ENCODE measurements around the gene LILRB3. TPM values are rescaled to one million over a fixed set of nuclear protein-coding genes. Genes with fewer than 3 reads are reported as not detected.
"Not testable (repeated sequence)": the region's sequence is repeated elsewhere in the genome, so short reads cannot be mapped to it uniquely, and the experiment has no call there.

The LILRB3 gene
- total and polyA plus RNA-seq, 12 donors = 0.22 to 56.2 (median 10.9) TPM

DNA sequence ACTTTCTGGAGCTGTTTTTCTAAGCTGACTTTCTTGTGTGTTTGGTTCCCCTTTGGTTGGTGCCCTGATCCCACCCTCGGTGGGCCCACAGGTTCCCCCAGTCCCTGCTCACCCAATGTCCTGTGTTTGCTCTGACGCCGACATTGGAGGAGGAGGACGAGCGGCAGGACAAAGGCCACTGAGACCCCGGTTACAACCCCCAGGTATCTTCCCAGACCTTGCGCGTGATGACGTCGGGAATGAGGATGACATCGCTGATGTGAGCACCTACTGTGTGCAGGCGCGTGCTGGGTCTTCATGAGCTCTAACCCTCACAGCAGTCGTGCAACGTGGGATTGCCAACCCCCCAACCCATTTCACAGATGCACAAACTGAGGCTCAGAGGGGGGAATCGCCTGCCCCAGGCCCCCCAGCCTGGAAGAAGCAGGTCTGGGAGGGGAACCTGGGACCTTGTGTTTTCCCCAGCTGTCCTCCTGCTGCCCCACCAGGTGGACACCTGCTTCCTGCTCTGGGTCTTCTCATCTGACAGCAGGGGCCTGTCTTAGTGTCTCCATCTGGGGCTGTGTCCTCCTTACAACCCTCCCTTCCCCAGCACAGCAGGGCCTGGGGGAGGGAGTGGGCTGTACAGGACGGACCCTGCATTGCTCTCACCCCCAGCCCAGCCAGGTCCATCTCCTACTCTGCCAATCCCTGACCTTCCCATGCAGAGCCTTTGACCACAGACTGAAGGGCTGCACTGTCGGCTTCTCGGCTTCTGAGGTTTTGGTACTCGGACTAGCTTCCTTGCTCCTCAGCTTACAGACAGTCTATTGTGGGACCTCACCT lies 24.5 kb upstream of the LILRB3 start:
- H3K4me1 ChIP-seq (replicated peaks in 1 of 2) = no peaks in the 10 kb centered on the region
- no peak overlapping the region for H3K4me3 ChIP-seq
- intact Hi-C loops (cut with DNase I) = no loop called here
- no peaks in the 10 kb centered on the region for H3K27me3 ChIP-seq
- H3K27ac ChIP-seq = peak overlapping the region in 3 of 5 donors; percentile 37 to 82 (median 45)
- WGBS, 4 donors = 81 to 84% (median 81%) methylated on average over 15 to 20 of the region's 20 CpGs
- H3K9me3 ChIP-seq (replicated peaks in 1 of 3) = no peaks in the 10 kb centered on the region
- H3K36me3 ChIP-seq (replicated peaks in 1 of 2) = no peaks in the 10 kb centered on the region
- DNase-seq = peak in 1 of 7 donors; percentile 46
- TF ChIP-seq, protein P1, sequence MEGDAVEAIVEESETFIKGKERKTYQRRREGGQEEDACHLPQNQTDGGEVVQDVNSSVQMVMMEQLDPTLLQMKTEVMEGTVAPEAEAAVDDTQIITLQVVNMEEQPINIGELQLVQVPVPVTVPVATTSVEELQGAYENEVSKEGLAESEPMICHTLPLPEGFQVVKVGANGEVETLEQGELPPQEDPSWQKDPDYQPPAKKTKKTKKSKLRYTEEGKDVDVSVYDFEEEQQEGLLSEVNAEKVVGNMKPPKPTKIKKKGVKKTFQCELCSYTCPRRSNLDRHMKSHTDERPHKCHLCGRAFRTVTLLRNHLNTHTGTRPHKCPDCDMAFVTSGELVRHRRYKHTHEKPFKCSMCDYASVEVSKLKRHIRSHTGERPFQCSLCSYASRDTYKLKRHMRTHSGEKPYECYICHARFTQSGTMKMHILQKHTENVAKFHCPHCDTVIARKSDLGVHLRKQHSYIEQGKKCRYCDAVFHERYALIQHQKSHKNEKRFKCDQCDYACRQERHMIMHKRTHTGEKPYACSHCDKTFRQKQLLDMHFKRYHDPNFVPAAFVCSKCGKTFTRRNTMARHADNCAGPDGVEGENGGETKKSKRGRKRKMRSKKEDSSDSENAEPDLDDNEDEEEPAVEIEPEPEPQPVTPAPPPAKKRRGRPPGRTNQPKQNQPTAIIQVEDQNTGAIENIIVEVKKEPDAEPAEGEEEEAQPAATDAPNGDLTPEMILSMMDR (IDR thresholded peaks at IDR 0.05) = no peak
- TF ChIP-seq POLR2A (IDR thresholded peaks at IDR 0.05) = no peak

DNA sequence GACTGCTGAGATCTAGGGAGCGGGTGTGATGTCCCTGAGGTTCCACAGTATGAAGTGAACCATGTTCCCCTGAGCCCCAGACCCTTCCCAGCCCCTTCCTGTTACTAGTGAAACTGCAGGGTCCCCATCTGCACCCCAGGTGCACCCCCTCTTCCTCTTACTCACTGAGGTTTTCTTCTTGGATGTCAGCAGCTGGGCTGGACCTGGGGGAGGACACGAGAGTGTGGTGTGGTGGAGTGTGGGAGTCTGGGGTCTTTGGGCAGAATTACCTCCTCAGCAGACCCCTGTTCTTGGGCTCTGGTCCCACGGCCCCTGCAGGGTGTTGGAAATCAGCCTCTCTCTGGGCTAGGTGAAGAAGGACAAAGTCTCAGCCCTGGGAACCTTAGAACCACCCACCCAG lies 23.1 kb upstream of the LILRB3 start:
- no peak for TF ChIP-seq POLR2A (IDR thresholded peaks at IDR 0.05)
- TF ChIP-seq, protein P1 (IDR thresholded peaks at IDR 0.05) = no peak
- WGBS, 4 donors = 66 to 78% (median 71%) methylated on average over 3 of the region's 3 CpGs
- peak in 1 of 7 donors; percentile 15 for DNase-seq
- intact Hi-C loops (cut with DNase I) = loop anchor here in 1 of 2 donors (2.0 kb wide), 1 partner anchor 23 kb away; the partner anchor contains the start of gene LILRB3
- no peaks in the 10 kb centered on the region for H3K4me1 ChIP-seq (replicated peaks in 1 of 2)
- H3K9me3 ChIP-seq (replicated peaks in 1 of 3) = no peaks in the 10 kb centered on the region
- H3K36me3 ChIP-seq (replicated peaks in 1 of 2) = no peaks in the 10 kb centered on the region
- no peak overlapping the region for H3K4me3 ChIP-seq
- H3K27me3 ChIP-seq = no peaks in the 10 kb centered on the region
- H3K27ac ChIP-seq = no peak overlapping the region

DNA sequence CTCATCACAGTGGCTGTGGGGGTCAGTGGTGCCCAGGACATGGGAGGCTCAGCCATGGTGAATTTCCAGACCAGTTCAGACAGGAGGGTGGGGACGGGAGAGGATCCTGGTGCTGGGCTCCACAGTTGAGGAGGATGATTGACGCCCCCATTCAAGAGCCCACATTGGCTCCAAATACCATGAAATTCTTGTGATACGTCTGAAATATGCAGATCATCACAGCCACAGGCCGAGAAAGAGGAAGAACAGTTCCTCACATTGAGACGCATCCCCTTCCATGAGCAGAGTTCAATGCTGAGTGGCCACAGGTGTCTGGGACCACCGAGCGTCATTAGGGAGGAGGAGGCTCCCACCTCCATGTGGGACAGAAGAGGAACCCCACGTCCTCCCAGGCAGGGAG lies 21.0 kb upstream of the LILRB3 start:
- 63% methylated on average over 7 of the region's 8 CpGs; no CpG with 5 or more reads in 3 of the 4 donors for WGBS, 4 donors
- peak in 1 of 7 donors; percentile 11 for DNase-seq

DNA sequence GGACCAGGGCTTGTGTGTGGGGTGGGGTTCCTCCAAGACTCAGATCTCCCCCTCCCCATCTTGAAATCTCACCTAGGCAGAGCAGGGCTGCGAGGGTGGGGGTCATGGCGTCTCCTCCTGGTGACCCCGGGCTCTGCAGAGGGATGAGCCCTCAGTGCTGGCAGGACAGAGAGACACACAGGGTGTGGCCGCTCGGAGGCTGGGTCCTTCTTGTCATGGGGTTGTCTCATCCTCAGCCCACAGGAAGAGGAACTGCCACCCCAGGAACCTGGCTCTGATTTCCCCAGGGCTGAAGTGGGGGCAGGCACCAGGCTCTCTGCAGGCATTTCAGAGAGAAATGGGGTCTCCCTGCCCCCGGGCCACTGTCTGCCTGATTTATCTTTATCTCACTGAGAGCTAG lies 19.8 kb upstream of the LILRB3 start, which contains the start of gene LILRA6:
Gene LILRA6, minus strand, starts transcription at position 145 of the 400 bp plus-strand sequence.
- H3K4me3 ChIP-seq; H3K27me3 ChIP-seq; intact Hi-C loops (cut with DNase I); H3K36me3 ChIP-seq (replicated peaks in 1 of 2); H3K9me3 ChIP-seq (replicated peaks in 1 of 3); H3K27ac ChIP-seq; H3K4me1 ChIP-seq (replicated peaks in 1 of 2): not testable (repeated sequence)
- 47% methylated on average over 6 of the region's 6 CpGs; no CpG with 5 or more reads in 3 of the 4 donors for WGBS, 4 donors
- peak in 1 of 7 donors; percentile 56 for DNase-seq

More for the DNA sequence above, 21.0 kb upstream of the LILRB3 start:
- H3K4me3 ChIP-seq; H3K27ac ChIP-seq; H3K4me1 ChIP-seq (replicated peaks in 1 of 2); H3K36me3 ChIP-seq (replicated peaks in 1 of 2); H3K9me3 ChIP-seq (replicated peaks in 1 of 3); H3K27me3 ChIP-seq: not testable (repeated sequence)
- intact Hi-C loops (cut with DNase I) = loop anchor here in 1 of 2 donors (2.0 kb wide), 1 partner anchor 21 kb away; the partner anchor contains the start of gene LILRB3

DNA sequence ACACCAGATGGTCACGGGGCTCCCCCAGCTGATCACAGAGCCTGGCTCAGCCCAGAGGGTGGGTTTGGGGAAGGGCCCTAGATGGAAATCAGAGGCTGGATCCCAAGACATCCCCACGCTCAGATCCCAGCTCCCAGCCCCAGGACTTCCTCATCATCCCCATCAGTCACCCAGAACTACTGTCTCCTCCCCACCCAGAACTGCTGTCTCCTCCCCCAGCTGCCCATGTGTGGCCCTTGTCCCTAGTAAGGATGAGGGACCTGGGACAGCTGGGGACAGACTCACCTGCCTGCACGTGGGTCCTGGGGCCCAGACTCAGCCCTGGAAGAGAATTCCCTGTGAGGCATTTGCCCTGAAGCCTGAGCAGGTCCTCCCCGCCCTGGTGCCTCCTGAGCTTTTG lies 19.4 kb upstream of the LILRB3 start:
- WGBS, 4 donors = 67% methylated on average over 4 of the region's 4 CpGs; no CpG with 5 or more reads in 3 of the 4 donors
- intact Hi-C loops (cut with DNase I); H3K27me3 ChIP-seq: not testable (repeated sequence)

DNA sequence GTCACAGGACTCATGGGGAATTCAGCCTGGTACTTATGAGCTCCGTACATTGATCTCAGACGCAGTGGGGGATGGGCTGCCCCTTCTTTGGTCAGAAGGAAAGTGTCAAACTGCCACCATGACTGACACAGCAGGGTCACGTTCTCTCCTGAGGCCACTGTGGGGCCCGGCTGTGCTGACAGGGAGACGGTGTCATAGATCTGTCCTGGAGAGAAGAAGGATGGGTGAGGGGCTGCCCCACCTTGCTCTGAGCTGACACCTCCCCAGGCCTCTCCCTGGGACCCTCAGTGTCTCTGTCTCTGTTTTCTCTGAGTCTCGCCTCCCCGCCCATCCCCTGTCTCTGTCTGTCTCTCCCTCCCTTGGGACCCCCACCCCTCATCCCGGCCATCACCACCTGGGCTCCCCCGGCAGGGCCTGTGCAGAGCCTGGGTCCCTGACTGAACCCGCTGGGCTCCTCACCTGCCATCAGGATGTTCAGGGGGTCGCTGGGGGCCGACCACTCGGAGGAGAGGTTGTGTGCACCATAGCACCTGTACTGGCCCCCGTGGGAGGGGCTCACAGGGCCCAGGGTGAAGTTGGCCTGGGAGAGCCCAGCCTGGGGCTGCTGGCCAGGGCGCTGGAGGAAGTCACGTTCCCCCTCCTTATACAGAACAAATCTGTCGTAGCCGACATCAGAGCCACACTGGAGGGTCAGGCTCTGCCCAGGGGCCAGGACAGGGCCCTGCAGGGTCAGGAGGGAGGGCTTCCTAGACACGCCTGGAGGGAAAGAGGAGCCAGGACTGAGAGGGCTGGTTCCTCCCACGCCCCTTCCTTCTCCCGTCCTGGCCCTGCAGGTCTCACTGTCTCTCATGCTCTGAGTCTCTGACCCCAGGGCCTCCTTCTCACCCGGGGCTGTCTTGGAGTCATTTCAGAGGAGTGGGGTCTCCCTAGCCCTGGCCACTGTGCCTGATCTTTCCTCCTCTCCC lies 17.8 kb upstream of the LILRB3 start:
- H3K4me1 ChIP-seq (replicated peaks in 1 of 2); H3K4me3 ChIP-seq; H3K9me3 ChIP-seq (replicated peaks in 1 of 3); H3K27ac ChIP-seq; H3K27me3 ChIP-seq; H3K36me3 ChIP-seq (replicated peaks in 1 of 2); intact Hi-C loops (cut with DNase I): not testable (repeated sequence)
- 47 to 60% (median 59%) methylated on average over 1 to 19 of the region's 22 CpGs for WGBS, 4 donors
- DNase-seq = peak in 2 of 7 donors; percentile 12 to 45

More for the DNA sequence above, 19.4 kb upstream of the LILRB3 start:
- DNase-seq; H3K4me3 ChIP-seq; H3K27ac ChIP-seq; H3K4me1 ChIP-seq (replicated peaks in 1 of 2); H3K9me3 ChIP-seq (replicated peaks in 1 of 3); H3K36me3 ChIP-seq (replicated peaks in 1 of 2): not testable (repeated sequence)

DNA sequence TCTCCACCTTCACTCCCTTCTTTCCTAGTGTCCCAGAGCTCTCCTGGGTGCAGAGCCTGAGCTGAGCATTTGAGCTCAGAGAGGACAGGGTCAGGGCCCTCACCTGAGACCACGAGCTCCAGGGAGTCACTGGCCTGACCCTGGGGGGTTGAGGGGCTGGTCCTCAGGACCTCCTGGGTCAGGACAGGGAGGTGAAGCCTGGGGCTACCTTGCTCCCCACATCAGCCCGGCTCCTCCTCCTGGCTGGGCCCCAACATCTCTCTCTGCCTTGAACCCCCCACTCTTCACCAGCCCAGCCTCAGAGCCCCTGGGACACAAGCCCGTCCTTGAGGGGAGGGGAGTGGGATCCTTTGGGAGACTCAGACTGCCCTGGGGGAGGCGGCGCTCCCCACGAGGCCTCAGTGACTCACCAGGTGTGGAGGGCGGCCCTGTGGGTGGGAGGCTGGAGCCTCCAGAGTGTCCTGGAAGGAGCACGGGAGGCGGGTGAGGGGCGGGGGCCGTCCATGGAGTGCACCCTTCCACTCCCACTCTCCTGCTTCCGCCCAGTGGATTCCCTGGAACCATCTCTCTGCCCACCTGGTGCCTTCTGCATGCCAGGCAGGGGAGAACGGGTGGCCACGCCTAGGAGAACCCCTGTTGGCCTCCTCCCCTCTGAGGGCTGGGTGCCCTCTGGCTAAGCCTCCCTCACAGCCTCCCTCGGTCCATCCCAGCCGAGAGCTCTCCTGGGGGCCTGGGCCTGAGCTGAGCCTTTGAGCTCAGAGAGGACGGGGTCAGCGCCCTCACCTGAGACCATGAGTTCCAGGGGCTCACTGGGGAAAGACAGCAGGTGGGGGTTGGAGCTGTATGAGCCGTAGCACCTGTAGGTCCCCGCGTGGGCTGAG lies 16.9 kb upstream of the LILRB3 start:
- H3K27ac ChIP-seq; H3K36me3 ChIP-seq (replicated peaks in 1 of 2); H3K4me1 ChIP-seq (replicated peaks in 1 of 2); intact Hi-C loops (cut with DNase I); H3K27me3 ChIP-seq; H3K9me3 ChIP-seq (replicated peaks in 1 of 3); H3K4me3 ChIP-seq: not testable (repeated sequence)
- WGBS, 4 donors = 63 to 69% (median 67%) methylated on average over 3 to 15 of the region's 21 CpGs
- DNase-seq = peak in 3 of 7 donors; percentile 10 to 52 (median 17)

Data from adrenal gland (tissue), 12 donors.